ENCODE results near the gene ZFPM1.

Gene ZFPM1

GRCh38 chr16:88581033-88581432 is 128.0 kb downstream of the ZFPM1 start:
- no peak for DNase-seq

- DNase-seq = no peak
Measured at GRCh38 chr16:88582912-88583575, 130.0 kb downstream of the ZFPM1 start.

DNA sequence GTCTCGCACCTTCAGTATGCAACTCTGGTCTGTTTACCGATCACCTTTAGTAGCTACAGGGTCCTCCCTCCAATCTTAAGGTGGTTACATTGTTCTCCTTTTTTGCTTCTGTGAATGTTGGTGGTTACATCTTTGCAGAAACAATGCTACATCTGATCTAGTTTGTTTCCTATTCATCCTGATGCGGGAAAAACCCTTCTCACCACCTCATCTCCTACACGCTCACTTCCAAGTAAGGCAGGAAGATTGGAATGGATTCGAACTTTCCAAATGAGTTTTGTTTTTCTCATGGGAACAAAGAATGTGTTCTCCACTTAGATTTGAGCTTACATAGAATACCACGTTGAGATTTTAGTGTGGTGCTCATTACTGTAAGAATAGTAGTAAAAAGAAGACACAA is 131.6 kb downstream of the ZFPM1 start:
- DNase-seq = no peak

- DNase-seq = no peak
Measured at GRCh38 chr16:88585269-88585668, 132.2 kb downstream of the ZFPM1 start.

- no peak for DNase-seq
Measured at GRCh38 chr16:88585927-88586581, 133.0 kb downstream of the ZFPM1 start.
